GM10266 (cell line): Measurements from ENCODE around the gene ZBTB38.

Source experiments
- DNase-seq: peaks from one replicate; pipeline ENCODE4 v3.0.0; 2012; ENCODE audit errors: extremely low spot score
- CTCF ChIP-seq: IDR thresholded peaks from 2 replicates; pipeline ENCODE4 v1.5.1; 2012; ENCODE audit warnings: mild to moderate bottlenecking, low read depth; ENCODE audit not compliant: control insufficient read depth, insufficient read depth; ENCODE audit errors: missing control alignments

ZBTB38 gene

GRCh38 chr3:141414800-141415462, 46.6 kb downstream of the ZBTB38 start:
- TF ChIP-seq CTCF: no peak
- DNase-seq: no peak

GRCh38 chr3:141415953-141416352, 47.6 kb downstream of the ZBTB38 start:
- no peak for DNase-seq
- no peak for TF ChIP-seq CTCF
